CD4-positive, CD25-positive, alpha-beta regulatory T cell (primary cell): ENCODE measurements around the gene MFF. TPM values are rescaled to one million over a fixed set of nuclear protein-coding genes. Genes with fewer than 3 reads are reported as not detected.
A peak's percentile ranks its signal among the peaks of the same experiment; 100 is the strongest.

Source experiments
- ATAC-seq, 2 donors: fragments of 150-1000 bp; cut with Tn5 transposase; one replicate each; pipeline ENCODE4 v1.10.0; 2021; ENCODE audit warnings: low read depth in 2 of 2, moderate number of reproducible peaks in 2 of 2, moderate library complexity in 1 of 2
- DNase-seq, 3 donors: peaks; one replicate each; pipeline versions ENCODE4 v3.0.0 to v3.0.0-alpha.2; 2012 to 2022; ENCODE audit warnings: mixed read lengths in 1 of 3
- H3K27ac ChIP-seq: one replicate; pipeline ENCODE4 v1.7.0; 2013; ENCODE audit warnings: mild to moderate bottlenecking, low read length; ENCODE audit not compliant: insufficient read depth, poor library complexity, severe bottlenecking
- H3K27me3 ChIP-seq: one replicate; pipeline ENCODE4 v1.7.0; 2013; ENCODE audit warnings: low read length; ENCODE audit not compliant: control insufficient read depth, insufficient read depth
- H3K36me3 ChIP-seq: one replicate; pipeline ENCODE4 v1.7.0; 2013; ENCODE audit warnings: mild to moderate bottlenecking, low read length, moderate library complexity; ENCODE audit not compliant: control insufficient read depth, insufficient read depth
- H3K4me1 ChIP-seq: 2 replicates; pipeline ENCODE4 v1.7.0; 2013; ENCODE audit warnings: mild to moderate bottlenecking, low read length; ENCODE audit not compliant: insufficient read depth, control insufficient read depth, poor library complexity, severe bottlenecking
- H3K4me3 ChIP-seq: one replicate; pipeline ENCODE4 v1.7.0; 2013; ENCODE audit warnings: low read depth, mild to moderate bottlenecking, low read length, moderate library complexity
- H3K9me3 ChIP-seq, 2 experiments: 1 replicate in 1 of 2; 2 replicates in 1 of 2; pipeline ENCODE4 v1.7.0; 2013; ENCODE audit warnings: low read length in 2 of 2, mild to moderate bottlenecking in 1 of 2, moderate library complexity in 1 of 2; ENCODE audit not compliant: control insufficient read depth in 2 of 2
- H3K27ac Mint-ChIP-seq, 3 donors: one replicate each; pipeline ENCODE4 v1.8.0; 2020 to 2022; ENCODE audit warnings: mild to moderate bottlenecking in 3 of 3, mixed read lengths in 3 of 3, moderate library complexity in 2 of 3
- H3K27me3 Mint-ChIP-seq: one replicate; pipeline ENCODE4 v1.8.0; 2022; ENCODE audit warnings: mild to moderate bottlenecking, mixed read lengths
- H3K36me3 Mint-ChIP-seq: one replicate; pipeline ENCODE4 v1.8.0; 2020; ENCODE audit warnings: mixed read lengths
- H3K4me1 Mint-ChIP-seq, 4 donors: one replicate each; pipeline ENCODE4 v1.8.0; 2020 to 2022; ENCODE audit warnings: mixed read lengths in 4 of 4, mild to moderate bottlenecking in 1 of 4
- H3K4me3 Mint-ChIP-seq, 4 donors: one replicate each; pipeline ENCODE4 v1.8.0; 2020 to 2022; ENCODE audit warnings: mild to moderate bottlenecking in 4 of 4, mixed read lengths in 4 of 4, moderate library complexity in 3 of 4
- H3K9me3 Mint-ChIP-seq, 7 donors: one replicate each; pipeline ENCODE4 v1.8.0; 2020 to 2022; ENCODE audit warnings: mixed read lengths in 7 of 7, mild to moderate bottlenecking in 3 of 7, moderate library complexity in 2 of 7
- polyA plus RNA-seq, 4 donors: library from polyadenylated mRNA; unstranded; fragments of 300-500 nt; fragmentation: Illumina TruSeq; gene quantifications; one replicate each; pipeline ENCODE4 v1.2.3, GENCODE V29; 2021
- total RNA-seq: library from RNA; stranded (reverse); gene quantifications from one replicate; pipeline ENCODE4 v1.2.3, GENCODE V29; 2022

Gene MFF
- total and polyA plus RNA-seq, 5 donors from 2014 or later = 62.3 to 150 (median 137) TPM

GRCh38 chr2:227337442-227337841 lies 12.4 kb downstream of the MFF start:
- no peak for ATAC-seq
- peaks cover 0 to 20% (median 5%) of the 10 kb centered on the region in 4 donors for H3K4me1 Mint-ChIP-seq
- no peak for DNase-seq
- no peak overlapping the region for H3K4me3 Mint-ChIP-seq
- no peak overlapping the region for H3K27ac ChIP-seq
- no peak overlapping the region for H3K27ac Mint-ChIP-seq
- H3K36me3 ChIP-seq = peaks cover 46% of the 10 kb centered on the region
- no peak overlapping the region for H3K4me3 ChIP-seq
- H3K4me1 ChIP-seq = no peaks in the 10 kb centered on the region
- no peaks in the 10 kb centered on the region for H3K9me3 ChIP-seq
- H3K36me3 Mint-ChIP-seq = peaks cover 54% of the 10 kb centered on the region
- no peaks in the 10 kb centered on the region for H3K27me3 ChIP-seq
- H3K27me3 Mint-ChIP-seq = no peaks in the 10 kb centered on the region
- H3K9me3 Mint-ChIP-seq = no peaks in the 10 kb centered on the region

GRCh38 chr2:227339098-227339599 lies 14.1 kb downstream of the MFF start:
- Mint-ChIP-seq H3K4me1 (peaks cover 0 to 16% (median 7%) of the 10 kb centered on the region in 4 donors), H3K27ac (peak overlapping the region in 1 of 3 donors; percentile 13), H3K36me3 (peaks cover 45% of the 10 kb centered on the region), H3K4me3 (no peak overlapping the region), H3K27me3 (no peaks in the 10 kb centered on the region), H3K9me3 (no peaks in the 10 kb centered on the region)
- Histone ChIP-seq H3K9me3 (no peaks in the 10 kb centered on the region), H3K4me3 (no peak overlapping the region), H3K27ac (no peak overlapping the region), H3K36me3 (peaks cover 41% of the 10 kb centered on the region), H3K4me1 (no peaks in the 10 kb centered on the region), H3K27me3 (no peaks in the 10 kb centered on the region)
- DNase-seq (no peak), ATAC-seq (no peak)

GRCh38 chr2:227340106-227340505 lies 15.1 kb downstream of the MFF start:
- Mint-ChIP-seq H3K4me1 (peaks cover 0 to 16% (median 7%) of the 10 kb centered on the region in 4 donors), H3K9me3 (no peaks in the 10 kb centered on the region), H3K36me3 (peaks cover 36% of the 10 kb centered on the region), H3K4me3 (no peak overlapping the region), H3K27ac (no peak overlapping the region), H3K27me3 (no peaks in the 10 kb centered on the region)
- ATAC-seq (no peak), DNase-seq (no peak)
- H3K27me3 ChIP-seq = no peaks in the 10 kb centered on the region
- H3K4me3 ChIP-seq = no peak overlapping the region
- no peaks in the 10 kb centered on the region for H3K9me3 ChIP-seq
- no peaks in the 10 kb centered on the region for H3K4me1 ChIP-seq
- H3K27ac ChIP-seq = no peak overlapping the region
- peaks cover 38% of the 10 kb centered on the region for H3K36me3 ChIP-seq

GRCh38 chr2:227341553-227341952 lies 16.5 kb downstream of the MFF start:
- no peak overlapping the region for H3K27ac ChIP-seq
- Mint-ChIP-seq H3K4me3 (no peak overlapping the region), H3K27ac (no peak overlapping the region), H3K9me3 (no peaks in the 10 kb centered on the region), H3K4me1 (peaks cover 0 to 16% (median 5%) of the 10 kb centered on the region in 4 donors), H3K36me3 (peaks cover 32% of the 10 kb centered on the region), H3K27me3 (no peaks in the 10 kb centered on the region)
- H3K36me3 ChIP-seq = peaks cover 41% of the 10 kb centered on the region
- no peak for DNase-seq
- no peaks in the 10 kb centered on the region for H3K27me3 ChIP-seq
- no peak overlapping the region for H3K4me3 ChIP-seq
- H3K4me1 ChIP-seq = no peaks in the 10 kb centered on the region
- H3K9me3 ChIP-seq = no peaks in the 10 kb centered on the region
- ATAC-seq = no peak

GRCh38 chr2:227344231-227344630 lies 19.2 kb downstream of the MFF start:
- H3K4me1 Mint-ChIP-seq = peaks cover 0 to 17% (median 6%) of the 10 kb centered on the region in 4 donors
- H3K9me3 Mint-ChIP-seq = no peaks in the 10 kb centered on the region
- peaks cover 36% of the 10 kb centered on the region for H3K36me3 Mint-ChIP-seq
- Histone ChIP-seq H3K27me3 (no peaks in the 10 kb centered on the region), H3K4me3 (no peak overlapping the region), H3K9me3 (no peaks in the 10 kb centered on the region), H3K4me1 (no peaks in the 10 kb centered on the region), H3K27ac (no peak overlapping the region), H3K36me3 (peaks cover 46% of the 10 kb centered on the region)
- H3K4me3 Mint-ChIP-seq = no peak overlapping the region
- no peak overlapping the region for H3K27ac Mint-ChIP-seq
- H3K27me3 Mint-ChIP-seq = no peaks in the 10 kb centered on the region
- ATAC-seq (no peak), DNase-seq (no peak)

GRCh38 chr2:227347117-227347516 lies 22.1 kb downstream of the MFF start:
- Mint-ChIP-seq H3K27me3 (no peaks in the 10 kb centered on the region), H3K27ac (no peak overlapping the region)
- H3K36me3 ChIP-seq = peaks cover 32% of the 10 kb centered on the region

GRCh38 chr2:227348324-227348723 lies 23.3 kb downstream of the MFF start:
- DNase-seq (no peak), ATAC-seq (no peak)
- Histone ChIP-seq H3K4me1 (no peaks in the 10 kb centered on the region), H3K36me3 (peaks cover 25% of the 10 kb centered on the region), H3K27ac (no peak overlapping the region), H3K4me3 (no peak overlapping the region), H3K27me3 (no peaks in the 10 kb centered on the region), H3K9me3 (no peaks in the 10 kb centered on the region)
- Mint-ChIP-seq H3K4me1 (peaks cover 9 to 19% (median 14%) of the 10 kb centered on the region in 4 donors), H3K9me3 (no peaks in the 10 kb centered on the region), H3K4me3 (no peak overlapping the region), H3K27me3 (no peaks in the 10 kb centered on the region), H3K36me3 (peaks cover 28% of the 10 kb centered on the region), H3K27ac (no peak overlapping the region)

More at GRCh38 chr2:227347117-227347516, 22.1 kb downstream of the MFF start:
- no peaks in the 10 kb centered on the region for H3K27me3 ChIP-seq
- no peaks in the 10 kb centered on the region for H3K9me3 Mint-ChIP-seq
- H3K4me3 ChIP-seq = no peak overlapping the region
- no peaks in the 10 kb centered on the region for H3K4me1 ChIP-seq
- no peak overlapping the region for H3K27ac ChIP-seq
- H3K4me3 Mint-ChIP-seq = no peak overlapping the region
- no peaks in the 10 kb centered on the region for H3K9me3 ChIP-seq
- DNase-seq (no peak), ATAC-seq (no peak)
- peaks cover 30% of the 10 kb centered on the region for H3K36me3 Mint-ChIP-seq
- peaks cover 5 to 25% (median 13%) of the 10 kb centered on the region in 4 donors for H3K4me1 Mint-ChIP-seq

GRCh38 chr2:227349989-227350612 lies 25.1 kb downstream of the MFF start:
- no peak for ATAC-seq
- no peak overlapping the region for H3K27ac ChIP-seq
- H3K9me3 ChIP-seq = no peaks in the 10 kb centered on the region
- no peak overlapping the region for H3K4me3 ChIP-seq
- no peaks in the 10 kb centered on the region for H3K27me3 ChIP-seq
- Mint-ChIP-seq H3K27ac (no peak overlapping the region), H3K4me3 (no peak overlapping the region), H3K36me3 (peaks cover 28% of the 10 kb centered on the region), H3K27me3 (no peaks in the 10 kb centered on the region), H3K4me1 (peaks cover 9 to 19% (median 14%) of the 10 kb centered on the region in 4 donors), H3K9me3 (no peaks in the 10 kb centered on the region)
- peaks cover 22% of the 10 kb centered on the region for H3K36me3 ChIP-seq
- no peak for DNase-seq
- no peaks in the 10 kb centered on the region for H3K4me1 ChIP-seq
